Lower lobe of right lung (tissue), 2 donors: ENCODE data around the gene AOPEP. TPM values are rescaled to one million over a fixed set of nuclear protein-coding genes. Genes with fewer than 3 reads are reported as not detected.

ENCODE experiments used
- ATAC-seq, 2 donors: fragments of 200-7000 bp; cut with Tn5 transposase; one replicate each; pipeline ENCODE4 v1.9.1; 2020 to 2022; ENCODE audit warnings: mild to moderate bottlenecking in 2 of 2, moderate library complexity in 2 of 2
- DNase-seq: peaks from one replicate; pipeline ENCODE4 v3.0.0-alpha.2; 2020
- H3K27ac ChIP-seq: fragments of 200-600 bp; one replicate; pipeline ENCODE4 v1.8.0; 2022
- H3K27me3 ChIP-seq: fragments of 200-600 bp; one replicate; pipeline ENCODE4 v1.8.0; 2022; ENCODE audit warnings: low read depth
- H3K36me3 ChIP-seq: fragments of 200-600 bp; one replicate; pipeline ENCODE4 v1.8.0; 2022; ENCODE audit warnings: mild to moderate bottlenecking
- H3K4me1 ChIP-seq: fragments of 200-600 bp; one replicate; pipeline ENCODE4 v1.8.0; 2022
- H3K4me3 ChIP-seq: fragments of 200-600 bp; one replicate; pipeline ENCODE4 v1.8.0; 2022; ENCODE audit warnings: mild to moderate bottlenecking
- H3K9me3 ChIP-seq: fragments of 200-600 bp; one replicate; pipeline ENCODE4 v1.8.0; 2022
- intact Hi-C: fragments of 100-400 bp; cut with DNase I; formaldehyde crosslinking; loops from one replicate; pipeline ENCODE4 v1.11.0; 2022
- total RNA-seq: library from RNA; stranded (reverse); fragmentation: NEBNext Ultra II Directional; extraction: Animal tissue kit (Norgen Biotek cat#: 25700); gene quantifications from one replicate; pipeline ENCODE4 v1.2.1, GENCODE V29; 2021
- TF ChIP-seq, protein P1 (sequence below): fragments of 200-600 bp; IDR thresholded peaks from one replicate; pipeline ENCODE4 v1.8.0; 2022; ENCODE audit warnings: antibody characterized with exemption, mild to moderate bottlenecking
- donor health status: DM: no; HTN: yes; CAD: no; lungs with severe emphysema.

The AOPEP gene
- total RNA-seq, 1 donor from 2014 or later: 63.7 TPM

DNA sequence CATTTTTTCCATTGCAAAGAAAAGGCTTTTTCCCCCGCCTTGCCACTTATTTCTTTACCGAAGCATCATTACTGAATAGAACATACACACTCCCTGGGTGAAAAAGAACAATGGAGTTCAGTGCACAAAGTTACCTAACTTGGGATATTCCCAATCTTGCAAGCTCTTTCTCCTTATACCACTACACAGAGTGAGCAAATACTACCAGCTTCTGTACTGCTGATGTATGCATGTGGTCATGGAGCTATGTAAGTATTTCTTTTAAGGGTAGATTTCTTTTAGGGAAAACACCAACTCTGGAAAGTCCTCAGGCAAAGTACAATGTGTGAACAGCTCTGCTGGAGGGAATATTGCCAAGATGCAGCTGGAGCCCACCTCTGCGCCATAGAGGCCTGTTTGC is 81.1 kb downstream of the AOPEP start:
- Histone ChIP-seq H3K36me3 (no peaks in the 10 kb centered on the region), H3K4me1 (peaks cover 38% of the 10 kb centered on the region), H3K27ac (peak overlapping the region; percentile 39), H3K9me3 (no peaks in the 10 kb centered on the region), H3K27me3 (no peaks in the 10 kb centered on the region), H3K4me3 (no peak overlapping the region)
- DNase-seq (no peak), ATAC-seq (peak; percentile 24 to 34)
- intact Hi-C loops: no loop called here
- TF ChIP-seq, protein P1, sequence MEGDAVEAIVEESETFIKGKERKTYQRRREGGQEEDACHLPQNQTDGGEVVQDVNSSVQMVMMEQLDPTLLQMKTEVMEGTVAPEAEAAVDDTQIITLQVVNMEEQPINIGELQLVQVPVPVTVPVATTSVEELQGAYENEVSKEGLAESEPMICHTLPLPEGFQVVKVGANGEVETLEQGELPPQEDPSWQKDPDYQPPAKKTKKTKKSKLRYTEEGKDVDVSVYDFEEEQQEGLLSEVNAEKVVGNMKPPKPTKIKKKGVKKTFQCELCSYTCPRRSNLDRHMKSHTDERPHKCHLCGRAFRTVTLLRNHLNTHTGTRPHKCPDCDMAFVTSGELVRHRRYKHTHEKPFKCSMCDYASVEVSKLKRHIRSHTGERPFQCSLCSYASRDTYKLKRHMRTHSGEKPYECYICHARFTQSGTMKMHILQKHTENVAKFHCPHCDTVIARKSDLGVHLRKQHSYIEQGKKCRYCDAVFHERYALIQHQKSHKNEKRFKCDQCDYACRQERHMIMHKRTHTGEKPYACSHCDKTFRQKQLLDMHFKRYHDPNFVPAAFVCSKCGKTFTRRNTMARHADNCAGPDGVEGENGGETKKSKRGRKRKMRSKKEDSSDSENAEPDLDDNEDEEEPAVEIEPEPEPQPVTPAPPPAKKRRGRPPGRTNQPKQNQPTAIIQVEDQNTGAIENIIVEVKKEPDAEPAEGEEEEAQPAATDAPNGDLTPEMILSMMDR: no peak

DNA sequence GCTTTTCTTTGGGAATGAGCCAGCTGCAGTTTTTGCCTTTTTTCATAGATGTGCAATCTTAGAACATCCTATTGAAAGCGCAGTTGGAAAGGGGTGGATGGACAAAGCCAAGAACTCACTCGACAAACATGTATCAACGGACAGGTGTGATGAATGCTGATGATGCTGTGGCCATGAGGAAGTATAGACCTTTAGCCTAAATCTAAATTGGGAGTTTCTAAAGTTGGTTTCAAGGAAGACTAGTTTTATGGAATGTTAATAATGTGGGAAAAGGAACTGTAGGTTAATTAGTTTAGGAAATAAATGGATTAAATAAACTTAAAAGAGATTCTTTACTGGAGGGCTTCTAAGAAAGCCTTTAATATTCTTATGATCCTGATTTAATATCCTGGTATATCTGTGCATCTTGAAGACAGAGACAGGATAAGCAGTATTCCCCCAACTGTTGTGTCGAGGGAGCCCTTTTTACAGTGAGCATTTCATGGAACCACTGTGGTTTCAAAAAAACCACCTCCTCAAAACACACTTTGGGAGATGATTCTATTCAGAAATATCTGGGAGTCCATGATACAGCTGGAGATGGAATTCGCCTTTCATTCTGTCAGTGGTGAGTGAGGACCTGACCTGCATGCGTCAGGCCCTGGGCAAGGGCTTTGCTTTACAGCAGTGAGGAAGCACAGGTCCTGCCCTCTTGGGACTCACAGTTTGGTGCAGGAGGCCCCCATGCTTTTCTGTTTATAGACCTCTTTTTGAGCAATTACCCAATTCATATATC is 82.6 kb downstream of the AOPEP start:
- H3K4me3 ChIP-seq: no peak overlapping the region
- H3K4me1 ChIP-seq: peaks cover 35% of the 10 kb centered on the region
- H3K36me3 ChIP-seq: no peaks in the 10 kb centered on the region
- DNase-seq (no peak), ATAC-seq (no peak)
- H3K27ac ChIP-seq: no peak overlapping the region
- TF ChIP-seq, protein P1: no peak
- intact Hi-C loops: no loop called here
- no peaks in the 10 kb centered on the region for H3K27me3 ChIP-seq
- H3K9me3 ChIP-seq: no peaks in the 10 kb centered on the region

DNA sequence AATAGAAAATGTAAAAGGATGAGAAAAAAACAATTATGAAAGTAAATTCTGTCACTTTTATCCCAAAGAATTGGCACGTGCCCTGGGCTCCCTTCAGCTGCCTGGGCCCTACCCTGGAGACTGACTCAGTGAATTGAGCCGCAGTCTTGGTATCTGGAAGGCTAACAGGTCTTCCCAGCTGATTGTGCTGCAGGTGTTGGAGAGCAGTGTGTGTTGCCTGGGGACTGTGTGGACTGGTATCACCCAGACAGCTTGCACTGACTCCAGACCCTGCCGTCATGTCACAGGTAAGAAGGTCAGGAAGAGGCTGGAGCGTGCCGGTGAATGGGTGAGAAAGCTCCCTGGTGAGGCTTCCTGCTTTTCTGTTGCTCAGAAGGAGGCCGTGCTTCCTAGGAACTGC is 83.3 kb downstream of the AOPEP start:
- H3K27me3 ChIP-seq: no peaks in the 10 kb centered on the region
- DNase-seq (no peak), ATAC-seq (no peak)
- H3K4me3 ChIP-seq: no peak overlapping the region
- intact Hi-C loops: no loop called here
- no peak overlapping the region for H3K27ac ChIP-seq
- no peaks in the 10 kb centered on the region for H3K36me3 ChIP-seq
- TF ChIP-seq, protein P1: no peak
- H3K4me1 ChIP-seq: peaks cover 31% of the 10 kb centered on the region
- no peaks in the 10 kb centered on the region for H3K9me3 ChIP-seq

DNA sequence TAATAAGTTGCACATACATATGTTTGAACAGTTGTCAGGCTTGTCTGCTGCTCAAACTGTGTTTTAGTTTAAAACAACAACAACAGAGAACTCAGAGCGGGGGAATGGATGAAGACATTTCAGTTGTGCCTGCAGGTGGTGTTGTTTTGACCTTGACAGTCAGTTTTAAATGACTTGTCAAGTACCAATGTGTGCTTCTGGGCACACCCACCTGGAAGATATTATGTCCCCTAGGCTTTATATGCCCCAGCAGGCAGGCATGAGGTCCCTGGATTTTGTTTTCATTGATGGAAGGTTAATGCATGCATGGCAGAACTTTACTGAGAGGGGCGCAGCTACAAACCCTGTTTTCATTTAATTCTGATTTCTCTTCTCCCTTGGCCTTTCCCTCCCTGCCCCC is 84.6 kb downstream of the AOPEP start:
- TF ChIP-seq, protein P1: no peak
- ATAC-seq: no peak
- no peaks in the 10 kb centered on the region for H3K27me3 ChIP-seq
- H3K4me1 ChIP-seq: peaks cover 18% of the 10 kb centered on the region
- no peaks in the 10 kb centered on the region for H3K36me3 ChIP-seq
- no peak overlapping the region for H3K4me3 ChIP-seq
- H3K9me3 ChIP-seq: no peaks in the 10 kb centered on the region
- H3K27ac ChIP-seq: no peak overlapping the region
- no peak for DNase-seq
- intact Hi-C loops: no loop called here

DNA sequence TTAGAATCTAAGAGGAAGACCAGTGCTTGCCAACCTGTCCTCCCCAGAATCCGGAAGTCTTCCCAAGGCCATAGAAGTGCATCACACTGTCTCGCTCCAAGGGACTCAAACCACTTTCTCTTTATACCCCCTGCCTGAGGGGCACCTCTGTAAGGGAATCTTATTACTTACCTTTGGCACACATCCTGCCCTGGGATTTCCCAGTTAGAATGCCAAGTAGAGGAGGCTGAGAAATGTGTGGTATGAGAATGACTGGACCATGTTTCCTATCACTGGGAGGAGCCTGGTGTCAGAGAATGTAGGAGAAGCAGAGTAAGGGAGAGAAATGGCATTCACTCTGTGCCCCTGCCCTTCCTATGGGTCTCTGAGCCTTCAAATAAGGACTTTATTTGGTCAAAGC is 85.8 kb downstream of the AOPEP start:
- Histone ChIP-seq H3K36me3 (no peaks in the 10 kb centered on the region), H3K27me3 (no peaks in the 10 kb centered on the region), H3K27ac (no peak overlapping the region), H3K9me3 (no peaks in the 10 kb centered on the region), H3K4me1 (peaks cover 5% of the 10 kb centered on the region), H3K4me3 (no peak overlapping the region)
- intact Hi-C loops: no loop called here
- no peak for DNase-seq
- ATAC-seq: peak; percentile 42 to 50
- TF ChIP-seq, protein P1: no peak
